ENCODE results near the gene TRPM8.
A peak's percentile ranks its signal among the peaks of the same experiment; 100 is the strongest.
"Not testable (repeated sequence)": the region's sequence is repeated elsewhere in the genome, so short reads cannot be mapped to it uniquely, and the experiment has no call there.

GRCh38 chr2:233872125-233872524, 45.0 kb upstream of the TRPM8 start:
- not testable (repeated sequence) for TF ChIP-seq CTCF (IDR thresholded peaks at IDR 0.05; ENCODE audit: insufficient read depth, low read length); REST (IDR thresholded peaks at IDR 0.05; ENCODE audit: insufficient replicate concordance, low read depth); POLR2AphosphoS5 (IDR thresholded peaks at IDR 0.05; ENCODE audit: low read depth); GABPA (IDR thresholded peaks at IDR 0.05; ENCODE audit: low read depth)
- peak; percentile 96 for TF ChIP-seq SPI1 (IDR thresholded peaks at IDR 0.05; ENCODE audit: borderline replicate concordance, low read depth)

Measured in HL-60 (cell line).